SU-DHL-6 (cell line): Measurements from ENCODE around the gene SRCAP.

Experiments
- CTCF ChIP-seq: fragments of 200-600 bp; sonication (generic); IDR thresholded peaks from one replicate; pipeline ENCODE4 v1.5.1; 2017; ENCODE audit warnings: antibody characterized with exemption, mild to moderate bottlenecking, low read length, moderate library complexity; ENCODE audit not compliant: insufficient read depth, poor library complexity, severe bottlenecking
- EZH2phosphoT487 ChIP-seq: fragments of 200-600 bp; sonication (generic), shearing (Covaris generic); conservative IDR thresholded peaks from 2 replicates; pipeline ENCODE4 v1.6.1; 2018; ENCODE audit warnings: mild to moderate bottlenecking, antibody characterized with exemption, low read length, moderate library complexity, mixed read lengths

DNA sequence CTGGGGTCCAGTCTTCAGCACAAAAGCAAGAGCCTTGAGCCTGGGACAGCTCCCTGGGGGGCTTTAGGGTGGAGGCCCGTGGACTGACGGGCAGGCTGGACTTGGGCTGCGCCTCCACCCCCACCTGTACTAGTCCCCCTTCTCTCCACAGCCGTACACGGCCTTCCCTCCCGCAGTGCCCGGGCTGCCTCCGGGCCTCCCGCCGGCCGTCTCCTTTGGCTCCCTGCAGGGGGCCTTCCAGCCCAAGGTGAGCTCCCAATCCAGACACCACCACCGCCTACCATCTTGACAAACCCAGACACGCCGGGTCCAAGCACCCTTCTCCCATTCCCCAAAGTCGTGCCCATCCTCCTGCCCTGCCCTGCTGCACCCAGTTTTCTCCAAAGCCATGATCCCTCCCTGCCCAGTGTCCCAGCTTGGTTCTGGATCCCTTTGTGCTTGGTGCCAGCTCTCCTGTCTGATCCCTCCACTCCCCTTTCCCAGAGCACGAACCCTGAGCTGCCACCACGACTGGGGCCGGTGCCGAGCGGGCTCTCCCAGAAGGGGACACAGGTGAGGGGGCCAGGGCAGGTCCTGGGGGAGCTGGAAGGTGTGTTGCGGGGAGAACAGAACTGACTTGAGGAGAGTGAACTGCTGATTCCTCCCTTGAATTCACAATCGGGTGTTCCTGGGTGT lies 33.7 kb upstream of the SRCAP start:
- no peak for TF ChIP-seq CTCF
- no peak for TF ChIP-seq EZH2phosphoT487
